NCI-H345 treated with DMSO at 0.1 percent for 48 hours (cell line): ENCODE results near the gene SENP5.

Source experiments
- DNase-seq: peaks from one replicate; lab custom pipeline; 2025; ENCODE audit not compliant: unreplicated experiment; lab: John Stamatoyannopoulos, UW

The SENP5 gene

DNA sequence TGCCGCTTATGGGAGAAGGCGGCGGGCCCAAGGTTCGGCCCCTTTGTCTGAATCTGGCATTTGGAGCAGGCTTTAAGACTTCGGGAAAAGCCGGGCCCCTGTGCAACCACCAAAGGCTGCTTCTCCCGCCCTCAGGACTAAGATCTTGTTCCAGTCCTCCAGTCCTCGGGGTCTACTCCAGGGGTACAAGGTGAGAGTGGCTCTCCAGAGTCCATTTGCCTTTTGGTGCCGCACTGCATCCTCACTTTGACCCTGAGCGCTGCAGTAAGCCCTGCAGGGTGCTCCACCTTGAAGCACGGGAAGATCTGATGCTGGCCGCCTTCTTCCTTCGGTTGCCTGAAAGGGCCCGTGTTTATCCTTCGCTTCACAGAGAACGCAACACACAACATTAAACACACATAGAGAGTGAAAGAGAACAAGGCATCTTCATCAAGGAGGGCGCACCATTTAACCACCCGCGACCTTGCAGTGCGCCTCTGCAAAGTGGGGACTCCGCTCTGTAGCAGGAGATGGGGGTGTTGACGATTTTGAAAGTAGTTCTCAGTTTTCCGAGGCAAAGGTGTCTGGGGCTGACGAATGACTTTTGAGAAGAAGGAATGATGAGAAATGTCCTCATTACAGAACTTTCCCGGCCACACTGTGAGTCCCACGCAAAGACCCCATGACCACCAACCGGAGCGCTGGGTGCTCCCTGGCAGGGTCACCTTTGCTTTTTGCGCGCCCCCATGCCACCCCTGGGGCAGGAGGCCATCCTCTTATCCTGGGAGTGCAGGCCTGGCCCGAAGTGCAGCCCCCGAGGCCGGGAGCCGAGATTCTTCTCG is 99.9 kb downstream of the SENP5 start:
- no peak for DNase-seq

DNA sequence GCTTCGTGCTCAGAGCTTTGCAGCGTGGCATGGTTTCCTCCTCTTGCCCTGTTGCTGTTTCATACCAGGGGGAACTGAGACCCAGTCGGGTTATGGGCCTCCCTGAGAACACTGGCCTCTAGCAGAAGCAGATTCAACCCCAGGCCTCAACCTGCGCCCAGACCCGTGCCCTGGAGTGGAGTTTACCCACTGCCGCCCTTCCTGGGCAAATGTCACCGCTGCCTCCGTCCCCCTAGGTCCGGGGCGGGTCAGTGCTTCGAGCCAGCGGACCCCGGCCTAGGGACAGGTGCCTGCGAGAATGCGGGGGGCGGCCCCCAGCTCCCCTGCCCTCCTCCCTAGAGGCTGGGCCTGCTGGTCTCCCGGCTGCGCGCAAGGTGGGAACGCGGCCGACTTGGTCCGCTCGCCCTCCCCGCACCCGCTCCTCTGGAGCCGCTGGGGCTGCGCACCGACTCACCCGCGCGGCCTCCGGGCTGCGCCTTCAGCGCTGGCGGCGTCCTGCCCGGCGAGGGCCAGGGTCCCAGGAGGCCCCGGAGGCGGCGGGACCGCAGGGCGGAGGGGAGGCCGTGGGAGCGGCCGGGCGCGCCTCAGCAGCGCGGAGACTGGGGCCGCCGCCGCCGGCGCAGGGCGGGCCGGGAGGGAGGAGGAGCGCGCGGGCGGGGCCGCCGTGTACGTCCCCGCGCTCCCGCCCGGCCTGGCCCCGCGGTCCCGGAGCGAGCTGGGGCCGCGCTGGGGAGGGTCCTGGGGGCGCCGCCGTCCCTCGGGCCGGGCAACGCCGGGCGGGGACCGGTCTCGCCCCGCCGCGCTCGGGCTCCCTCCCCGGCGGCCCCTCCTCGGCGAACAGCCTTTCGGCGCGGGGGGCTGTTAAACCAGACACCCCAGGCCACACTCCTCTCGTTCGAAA is 100.8 kb downstream of the SENP5 start, which contains the start of gene PIGZ:
TSS of gene PIGZ (minus strand) at position 601 of the 901 bp plus-strand sequence. CDS start 16,802 bp downstream, outside the sequence.
- DNase-seq = no peak

DNA sequence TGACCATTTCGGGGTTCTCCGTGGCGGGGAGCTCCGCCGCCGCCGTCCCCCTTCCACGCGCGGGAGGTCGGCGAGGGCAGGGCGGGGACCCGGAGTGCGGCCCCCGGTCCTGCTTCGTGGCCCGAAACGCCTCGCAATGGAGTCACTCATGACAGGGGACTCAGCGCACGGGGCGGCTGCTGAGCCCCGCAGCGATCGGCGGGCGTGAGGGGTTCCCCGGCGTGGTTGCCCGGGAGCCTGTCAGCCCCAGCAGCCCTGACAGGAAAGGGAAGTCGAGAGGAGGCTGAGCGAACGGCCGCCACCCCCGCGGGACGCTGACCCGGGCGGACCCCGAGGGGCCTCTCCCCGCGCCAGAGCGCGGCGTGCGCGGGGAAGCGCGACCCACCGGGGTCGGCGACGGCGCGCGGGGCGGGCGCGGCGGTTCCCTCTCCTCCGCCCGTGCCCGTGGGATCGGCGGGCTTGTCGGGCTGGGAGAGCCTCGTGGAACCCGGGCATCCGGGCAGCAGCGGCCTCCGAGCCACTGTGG is 101.5 kb downstream of the SENP5 start:
- no peak for DNase-seq

DNA sequence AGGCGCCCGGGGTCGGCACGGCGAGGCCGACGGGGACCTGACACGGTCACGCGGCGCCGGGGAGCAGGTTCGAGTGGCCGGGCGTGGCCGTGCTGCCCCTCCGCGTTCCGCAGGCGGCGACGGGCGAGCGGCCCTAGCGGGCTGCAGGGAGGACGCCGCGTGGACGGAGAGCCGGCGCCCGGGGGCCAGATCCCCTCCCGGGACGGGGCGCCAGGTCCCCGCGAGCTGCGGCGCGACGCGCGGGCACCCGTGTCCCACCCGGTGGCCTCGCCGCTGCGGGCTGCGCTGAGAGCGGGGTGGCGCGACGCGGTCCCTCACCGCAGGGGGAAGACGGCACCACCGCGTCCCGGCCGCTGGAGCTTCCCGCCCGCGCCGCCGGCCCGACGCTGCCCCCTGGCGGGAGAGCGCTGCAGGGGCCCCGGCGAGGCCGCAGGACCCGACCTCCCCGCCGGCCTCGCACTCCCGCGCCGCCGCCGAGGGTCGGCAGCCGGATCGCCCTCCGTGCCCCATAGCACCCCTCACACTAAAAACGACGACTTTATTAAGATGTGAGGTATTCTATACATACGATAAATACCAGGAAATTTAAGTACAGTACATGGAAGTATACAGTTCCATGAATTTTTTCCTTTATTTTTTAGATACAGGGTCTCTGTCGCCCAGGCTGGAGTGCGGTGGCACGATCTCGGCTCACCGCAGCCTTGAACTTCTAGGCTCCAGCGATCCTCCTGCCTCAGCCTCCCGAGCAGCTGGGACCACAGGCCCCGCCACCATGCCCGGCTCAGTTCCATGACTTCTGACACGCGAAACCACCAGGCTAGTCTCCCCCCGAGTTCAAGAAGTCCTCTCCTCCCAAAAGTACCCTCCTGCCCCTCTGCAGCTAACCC is 102.2 kb downstream of the SENP5 start:
- peak; percentile 41 for DNase-seq

DNA sequence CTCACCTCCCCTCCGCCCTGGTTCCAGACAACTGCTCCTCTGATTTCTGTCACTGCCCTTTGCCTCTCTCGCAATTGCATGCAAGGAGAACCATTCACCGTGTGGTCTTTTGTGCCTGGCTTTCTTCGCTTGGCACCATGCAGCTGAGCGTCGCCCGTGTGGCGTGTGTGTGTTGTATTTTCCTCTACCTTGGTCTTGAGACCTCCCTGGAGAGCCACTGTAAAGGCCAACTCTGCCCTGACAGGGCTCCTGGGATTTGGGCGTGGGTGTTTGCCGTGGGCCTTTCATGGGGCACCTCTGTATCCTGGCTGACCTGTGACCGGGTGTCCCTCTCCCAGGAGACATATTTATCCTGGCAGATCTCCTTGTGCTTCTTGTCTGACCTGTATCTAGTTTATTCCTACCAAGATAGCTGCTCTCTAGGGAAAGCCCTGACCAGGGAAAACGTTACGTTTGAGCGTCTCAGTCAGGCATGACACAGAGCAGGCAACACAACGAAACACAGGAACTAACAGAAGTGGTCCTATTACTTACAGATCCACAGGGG is 102.9 kb downstream of the SENP5 start:
- no peak for DNase-seq

DNA sequence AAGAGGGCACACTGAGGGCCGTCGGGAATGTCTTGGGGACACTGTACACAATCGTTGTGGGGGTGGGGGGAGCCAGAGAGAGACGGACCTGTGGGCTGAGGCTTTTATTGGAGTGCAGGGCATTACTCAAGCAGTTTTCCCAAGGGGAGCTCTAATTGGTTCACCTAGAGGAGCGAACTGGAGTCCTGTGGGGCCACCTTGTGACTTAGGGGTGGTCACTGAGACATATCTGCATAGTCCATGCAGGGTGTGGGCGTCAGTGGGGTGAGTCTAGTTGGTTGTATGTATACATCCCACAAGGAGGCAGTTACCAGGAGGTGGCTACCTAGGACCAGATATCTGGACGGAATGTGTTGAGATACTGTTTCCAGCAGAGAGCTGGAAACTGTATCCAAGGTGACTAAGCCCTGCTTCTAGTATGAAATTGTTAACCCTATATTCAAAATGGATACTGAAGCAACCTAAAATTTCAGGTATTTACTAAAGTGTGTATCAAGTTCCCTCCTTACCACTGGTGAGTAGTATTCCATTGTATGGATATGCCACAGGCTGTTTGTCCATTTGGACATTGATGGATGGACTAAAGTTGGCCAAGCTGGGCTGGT is 103.5 kb downstream of the SENP5 start:
- no peak for DNase-seq

DNA sequence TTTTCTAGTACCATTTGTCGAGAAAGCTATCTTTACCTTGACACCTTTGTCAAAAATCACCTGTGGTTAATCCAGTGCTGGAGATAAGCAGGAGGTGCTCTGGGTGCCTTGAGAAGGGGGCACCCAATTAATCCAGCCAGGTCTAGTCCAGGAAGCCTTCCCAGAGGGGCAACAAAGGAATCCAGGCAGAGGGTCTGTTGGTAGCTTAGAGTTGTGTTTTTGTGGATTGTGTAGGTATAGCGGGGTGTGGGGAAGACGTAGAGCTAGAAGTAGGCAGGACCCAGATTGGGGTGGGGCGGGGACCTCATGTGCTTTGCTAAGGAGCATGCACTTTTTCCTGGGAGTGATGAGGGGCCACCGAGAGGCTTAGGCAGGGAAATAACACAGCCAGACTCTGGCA is 106.9 kb downstream of the SENP5 start:
- DNase-seq = no peak

DNA sequence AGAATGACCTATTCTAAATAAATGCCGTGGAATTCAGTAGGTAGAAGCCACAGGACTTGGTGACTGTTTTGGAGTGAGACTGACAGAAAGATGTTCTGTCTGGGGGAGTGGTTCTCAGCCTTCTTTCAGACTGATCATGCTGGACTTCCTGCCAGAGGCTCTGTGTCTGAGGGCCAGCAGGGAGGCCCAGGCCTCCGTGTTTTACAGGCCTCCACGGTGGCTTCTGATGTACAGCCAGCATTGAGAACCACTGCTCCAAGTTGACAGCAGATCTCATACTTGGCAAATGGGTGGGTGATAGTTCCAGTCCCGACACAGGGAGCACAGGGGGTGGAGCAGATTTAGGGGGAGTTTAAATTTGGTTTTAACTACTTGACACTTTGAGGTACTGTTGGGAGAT is 107.6 kb downstream of the SENP5 start:
- DNase-seq = no peak

DNA sequence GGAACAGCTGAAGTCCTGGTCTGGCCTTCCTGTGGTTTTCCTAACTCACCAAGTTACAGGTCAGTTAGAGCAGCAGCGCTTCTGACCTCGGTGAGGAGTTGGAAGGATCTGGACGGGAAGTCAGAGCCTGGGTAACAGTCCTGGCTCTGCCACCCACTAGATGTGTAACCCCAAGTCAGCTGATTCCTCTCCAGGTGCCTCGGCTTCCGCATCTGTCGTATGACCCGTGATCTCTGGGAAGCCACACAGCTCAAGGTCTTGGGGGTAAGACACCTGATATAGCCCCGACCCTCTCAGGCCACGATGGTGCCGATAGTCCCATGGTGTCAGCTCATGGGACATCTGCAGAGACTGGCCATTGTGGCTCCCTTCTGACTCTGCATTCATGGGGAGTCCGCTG is 109.2 kb downstream of the SENP5 start:
- DNase-seq = no peak

DNA sequence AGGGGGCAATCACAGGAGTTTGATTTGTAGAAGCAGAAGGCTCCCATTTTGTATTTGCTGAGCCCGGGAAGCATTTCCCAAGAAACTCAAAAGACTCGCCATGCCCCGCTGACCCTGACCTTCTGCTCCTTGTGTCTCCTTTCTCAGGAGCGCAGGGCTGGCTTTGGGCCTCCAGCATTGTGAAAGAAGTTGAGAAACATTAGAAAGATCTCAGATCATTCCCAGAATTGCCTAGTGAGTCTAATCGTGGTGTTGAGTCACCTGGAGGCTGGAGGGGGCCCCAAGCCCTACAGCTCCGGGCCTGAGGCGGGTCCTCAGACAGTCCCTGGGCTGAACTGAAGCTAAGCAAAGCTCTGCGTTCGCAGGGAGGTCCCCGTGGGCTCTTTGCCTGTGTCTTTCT is 111.8 kb downstream of the SENP5 start:
- DNase-seq = no peak

DNA sequence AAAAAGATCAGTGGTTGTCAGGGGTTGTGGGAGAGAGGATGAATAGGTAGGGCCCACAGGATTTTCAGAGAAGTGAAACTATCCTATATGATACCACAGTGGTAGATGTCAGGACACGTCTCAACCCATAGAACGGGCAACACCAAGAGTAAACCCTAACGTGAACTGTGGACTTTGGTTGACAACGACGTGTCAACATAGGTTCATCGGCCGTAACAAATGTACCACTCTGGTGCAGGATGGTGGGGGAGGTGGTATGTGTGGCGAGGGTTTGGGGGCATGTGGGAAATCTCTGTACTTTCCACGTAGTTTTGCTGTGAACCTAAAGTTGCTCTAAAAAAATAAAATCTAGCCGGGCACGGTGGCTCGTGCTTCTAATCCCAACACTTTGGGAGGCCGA is 113.9 kb downstream of the SENP5 start:
- DNase-seq = no peak

DNA sequence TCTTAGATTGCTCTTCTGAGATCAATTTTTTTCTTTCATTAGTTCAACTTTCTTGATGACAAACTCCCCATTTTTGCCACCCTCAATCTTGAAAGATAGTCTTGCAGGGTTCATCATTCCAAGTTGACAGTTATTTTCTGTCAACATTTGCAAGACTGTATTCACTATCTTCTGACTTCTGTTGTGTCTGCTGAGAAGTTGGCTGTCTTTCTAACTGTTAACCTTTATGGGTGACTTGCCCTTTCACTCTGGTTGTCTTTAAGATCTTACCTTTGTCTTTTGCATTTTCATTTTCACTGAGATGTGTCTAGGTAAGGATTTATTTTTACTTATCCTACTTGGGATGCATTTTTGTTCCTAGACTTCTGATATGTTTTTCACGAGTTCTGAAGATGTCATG is 115.5 kb downstream of the SENP5 start:
- DNase-seq = no peak
